GM12878 (cell line): ENCODE data around the gene MRPS18B. TPM values are rescaled to one million over a fixed set of nuclear protein-coding genes. Genes with fewer than 3 reads are reported as not detected.

Experiments
- BHLHE40 ChIP-seq, 2 experiments: fragments of 450-650 bp in 1 of 2; IDR thresholded peaks; 2 replicates each; pipeline ENCODE4 v1.6.1; 2011 to 2017; ENCODE audit warnings: low read depth in 2 of 2, borderline replicate concordance in 1 of 2, improper control_type of control experiment in 1 of 2, low read length in 1 of 2, mild to moderate bottlenecking in 1 of 2
- CBX5 ChIP-seq: sonication (generic); IDR thresholded peaks from 2 replicates; pipeline ENCODE4 v1.6.1; 2016; ENCODE audit warnings: low read depth, moderate library complexity, mild to moderate bottlenecking, inconsistent platforms
- CHD1 ChIP-seq: IDR thresholded peaks from 2 replicates; pipeline ENCODE4 v1.6.1; 2012; ENCODE audit warnings: low read depth, low read length, improper control_type of control experiment
- DPF2 ChIP-seq: fragments of 450-650 bp; IDR thresholded peaks from 2 replicates; pipeline ENCODE4 v1.6.1; 2017; ENCODE audit warnings: mild to moderate bottlenecking
- E2F4 ChIP-seq: IDR thresholded peaks from 2 replicates; pipeline ENCODE4 v1.6.1; 2012; ENCODE audit warnings: low read depth, low read length, improper control_type of control experiment
- EGR1 ChIP-seq, 2 experiments: IDR thresholded peaks; 1 replicate in 1 of 2; 2 replicates in 1 of 2; pipeline ENCODE4 v1.6.1; 2011 to 2012; ENCODE audit warnings: low read depth in 2 of 2, low read length in 2 of 2, borderline replicate concordance in 1 of 2, mild to moderate bottlenecking in 1 of 2, moderate library complexity in 1 of 2
- MTA2 ChIP-seq: fragments of 450-650 bp; IDR thresholded peaks from 2 replicates; pipeline ENCODE4 v1.6.1; 2016; ENCODE audit warnings: low read depth, mild to moderate bottlenecking, moderate library complexity
- NR2C1 ChIP-seq: fragments of 450-650 bp; IDR thresholded peaks from 2 replicates; pipeline ENCODE4 v1.6.1; 2017; ENCODE audit warnings: antibody characterized with exemption, mild to moderate bottlenecking, moderate library complexity
- NRF1 ChIP-seq: conservative IDR thresholded peaks from 2 replicates; pipeline ENCODE4 v1.6.1; 2011; ENCODE audit warnings: mild to moderate bottlenecking, low read depth, low read length, improper control_type of control experiment
- PKNOX1 ChIP-seq: fragments of 450-650 bp; IDR thresholded peaks from 2 replicates; pipeline ENCODE4 v1.6.1; 2016; ENCODE audit warnings: mild to moderate bottlenecking
- SIX5 ChIP-seq: IDR thresholded peaks from 2 replicates; pipeline ENCODE4 v1.6.1; 2011; ENCODE audit warnings: mild to moderate bottlenecking, low read depth, low read length, moderate library complexity; ENCODE audit not compliant: severe bottlenecking
- SKIL ChIP-seq: fragments of 450-650 bp; IDR thresholded peaks from 2 replicates; pipeline ENCODE4 v1.6.1; 2017; ENCODE audit warnings: mild to moderate bottlenecking, low read depth, inconsistent platforms; ENCODE audit not compliant: poor library complexity, severe bottlenecking
- TARDBP ChIP-seq: IDR thresholded peaks from 2 replicates; pipeline ENCODE4 v1.6.1; 2016; ENCODE audit warnings: borderline replicate concordance
- TCF3 ChIP-seq: IDR thresholded peaks from 2 replicates; pipeline ENCODE4 v1.6.1; 2012; ENCODE audit warnings: low read depth, mild to moderate bottlenecking, low read length, borderline replicate concordance; ENCODE audit not compliant: insufficient read depth
- ZBTB4 ChIP-seq: fragments of 450-650 bp; formaldehyde crosslinking; IDR thresholded peaks from 2 replicates; pipeline ENCODE4 v1.4.0; 2022; ENCODE audit warnings: mild to moderate bottlenecking, moderate library complexity
- ZNF592 ChIP-seq: fragments of 450-650 bp; IDR thresholded peaks from 2 replicates; pipeline ENCODE4 v1.6.1; 2017; ENCODE audit warnings: mild to moderate bottlenecking, moderate library complexity
- polyA plus RNA-seq, 11 experiments: library from polyadenylated mRNA; depleted of rRNA in 4 of 11; unstranded in 6 of 11; stranded (reverse) in 5 of 11; fragments of >200 nt; fragmentation: Nextera tagmentation in 4 of 11; fragmentation: Illumina TruSeq in 1 of 11; extraction: Ambion mirVana in 4 of 11; extraction: Trizol in 1 of 11; gene quantifications; 1 replicate in 1 of 11; 2 replicates in 10 of 11; pipeline versions ENCODE4 v1.2.1 to v1.2.3, GENCODE V29; 2011 to 2016; ENCODE audit warnings: inconsistent platforms in 2 of 11, missing spikeins in 2 of 11, low read depth in 1 of 11
- total RNA-seq, 4 experiments: library from RNA; depleted of rRNA in 3 of 4; stranded (reverse); fragments of >200 nt in 3 of 4; fragmentation: Illumina TruSeq in 1 of 4; extraction: Trizol in 1 of 4; gene quantifications; 2 replicates each; pipeline versions ENCODE4 v1.2.1 to v1.2.3, GENCODE V29; 2013 to 2021

MRPS18B gene
- total and polyA plus RNA-seq, 10 of the 15 experiments (the other 5 are each of a cell fraction or from before 2014, with no cell fraction given), result 80.9 to 259 (median 140) TPM

- TF ChIP-seq EGR1 (IDR thresholded peaks at IDR 0.05; ENCODE audit: borderline replicate concordance in 1 of 2, low read depth in 2 of 2, low read length in 2 of 2) (no peak), MTA2 (peak; percentile 28; the same call in 1 of the 2 replicates), SKIL (no peak), NR2C1 (no peak), TCF3 (no peak), CBX5 (no peak), PKNOX1 (0 out of 2 replicates have a peak, but pooled peaks have one; percentile 36), DPF2 (0 out of 2 replicates have a peak, but pooled peaks have one; percentile 40), ZBTB4 (CRISPR knock-in tag) (no peak), TARDBP (no peak), CHD1 (no peak), SIX5 (no peak), BHLHE40 (IDR thresholded peaks at IDR 0.05; ENCODE audit: borderline replicate concordance in 1 of 2, low read depth in 2 of 2, low read length in 1 of 2) (0 out of 4 replicates have a peak, but pooled peaks of 1 of the 2 experiments have one; percentile 17), E2F4 (no peak), NRF1 (no peak), ZNF592 (no peak)
Observed at GRCh38 chr6:30568245-30568644, 49.4 kb upstream of the MRPS18B start (continued).
